Stimulated activated CD4-positive, alpha-beta T cell treated with anti-CD3 and anti-CD28 coated beads, Interleukin-4, amount 100 ng/mL, for 48 hours (primary cell): ENCODE data around the gene MPDU1.
"Not testable (repeated sequence)": the region's sequence is repeated elsewhere in the genome, so short reads cannot be mapped to it uniquely, and the experiment has no call there.

Experiments used
- DNase-seq, 2 donors: peaks; one replicate each; pipeline ENCODE4 v3.0.0-alpha.2; 2020; ENCODE audit warnings: low read depth in 2 of 2

MPDU1 gene

GRCh38 chr17:7580604-7581575 lies 2.8 kb upstream of the MPDU1 start:
- no peak for DNase-seq

- DNase-seq = no peak
These were observed 1.0 kb upstream of the MPDU1 start for GRCh38 chr17:7582396-7583252.

GRCh38 chr17:7586673-7587419 lies 3.2 kb downstream of the MPDU1 start:
- DNase-seq = no peak

- DNase-seq = no peak
These were observed 3.9 kb downstream of the MPDU1 start for GRCh38 chr17:7587420-7588151.

GRCh38 chr17:7588553-7589203 lies 5.0 kb downstream of the MPDU1 start:
- DNase-seq = no peak

- DNase-seq = peak; percentile 51 to 57
These were observed 5.7 kb downstream of the MPDU1 start for GRCh38 chr17:7589204-7589868.

GRCh38 chr17:7589891-7590691 lies 6.4 kb downstream of the MPDU1 start, which contains the start of gene SOX15:
Gene SOX15, minus strand, starts transcription at chr17:7590094. Its CDS starts 418 bp downstream, at chr17:7589676.
- DNase-seq = no peak

- no peak for DNase-seq
These were observed 7.1 kb downstream of the MPDU1 start for GRCh38 chr17:7590743-7591142.

- DNase-seq = no peak
These were observed 7.9 kb downstream of the MPDU1 start for GRCh38 chr17:7591596-7591995.

GRCh38 chr17:7592422-7593021 lies 8.9 kb downstream of the MPDU1 start:
- DNase-seq = no peak

GRCh38 chr17:7593296-7593695 lies 9.6 kb downstream of the MPDU1 start:
- no peak for DNase-seq

GRCh38 chr17:7597561-7597960 lies 13.9 kb downstream of the MPDU1 start:
- not testable (repeated sequence) for DNase-seq

GRCh38 chr17:7606280-7606679 lies 22.6 kb downstream of the MPDU1 start:
- DNase-seq = no peak

GRCh38 chr17:7610641-7611040 lies 27.0 kb downstream of the MPDU1 start:
- no peak for DNase-seq

GRCh38 chr17:7611635-7612293 lies 28.1 kb downstream of the MPDU1 start:
- DNase-seq = no peak

GRCh38 chr17:7612294-7612640 lies 28.6 kb downstream of the MPDU1 start:
- DNase-seq = no peak

- DNase-seq = no peak
These were observed 30.2 kb downstream of the MPDU1 start for GRCh38 chr17:7613769-7614424.
